HL-60 (cell line): ENCODE data around the gene CD58.
"Not testable (repeated sequence)": the region's sequence is repeated elsewhere in the genome, so short reads cannot be mapped to it uniquely, and the experiment has no call there.

Experiments
- CTCF ChIP-seq: IDR thresholded peaks from one replicate; pipeline ENCODE4 v1.5.1; 2011; ENCODE audit warnings: low read length, control low read depth, inconsistent platforms; ENCODE audit not compliant: insufficient read depth
- SPI1 ChIP-seq: IDR thresholded peaks from 2 replicates; pipeline ENCODE4 v1.6.1; 2012; ENCODE audit warnings: low read depth, mild to moderate bottlenecking, borderline replicate concordance

DNA sequence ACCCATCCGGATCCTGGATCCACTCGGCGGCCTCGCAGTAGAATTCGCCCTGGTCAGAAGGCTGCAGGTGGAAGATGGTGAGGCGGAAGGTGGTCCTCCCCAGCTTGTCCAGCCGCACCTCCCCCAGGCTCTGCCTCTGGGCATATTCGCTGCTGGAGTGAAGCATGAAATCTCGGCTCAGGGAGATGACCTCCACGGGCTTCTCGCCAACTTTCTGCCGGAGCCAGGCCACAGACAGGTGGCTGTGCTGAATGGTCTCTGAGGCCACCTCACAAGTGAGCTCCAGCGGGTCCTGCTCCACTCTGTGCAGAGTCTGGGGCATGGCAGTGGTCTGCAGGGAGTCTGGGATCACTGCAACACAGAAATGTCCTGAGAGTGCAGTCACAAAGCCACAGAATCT lies 43.0 kb upstream of the CD58 start:
- not testable (repeated sequence) for TF ChIP-seq CTCF, SPI1
